GM21360 (cell line): ENCODE results near the gene CD38.
"Not testable (repeated sequence)": the region's sequence is repeated elsewhere in the genome, so short reads cannot be mapped to it uniquely, and the experiment has no call there.

Experiments used
- ATAC-seq: cut with Tn5 transposase; IDR thresholded peaks from one replicate; pipeline ENCODE4 v1.9.1; 2021; ENCODE audit warnings: mild to moderate bottlenecking, moderate library complexity; ENCODE audit not compliant: unreplicated experiment

The CD38 gene

DNA sequence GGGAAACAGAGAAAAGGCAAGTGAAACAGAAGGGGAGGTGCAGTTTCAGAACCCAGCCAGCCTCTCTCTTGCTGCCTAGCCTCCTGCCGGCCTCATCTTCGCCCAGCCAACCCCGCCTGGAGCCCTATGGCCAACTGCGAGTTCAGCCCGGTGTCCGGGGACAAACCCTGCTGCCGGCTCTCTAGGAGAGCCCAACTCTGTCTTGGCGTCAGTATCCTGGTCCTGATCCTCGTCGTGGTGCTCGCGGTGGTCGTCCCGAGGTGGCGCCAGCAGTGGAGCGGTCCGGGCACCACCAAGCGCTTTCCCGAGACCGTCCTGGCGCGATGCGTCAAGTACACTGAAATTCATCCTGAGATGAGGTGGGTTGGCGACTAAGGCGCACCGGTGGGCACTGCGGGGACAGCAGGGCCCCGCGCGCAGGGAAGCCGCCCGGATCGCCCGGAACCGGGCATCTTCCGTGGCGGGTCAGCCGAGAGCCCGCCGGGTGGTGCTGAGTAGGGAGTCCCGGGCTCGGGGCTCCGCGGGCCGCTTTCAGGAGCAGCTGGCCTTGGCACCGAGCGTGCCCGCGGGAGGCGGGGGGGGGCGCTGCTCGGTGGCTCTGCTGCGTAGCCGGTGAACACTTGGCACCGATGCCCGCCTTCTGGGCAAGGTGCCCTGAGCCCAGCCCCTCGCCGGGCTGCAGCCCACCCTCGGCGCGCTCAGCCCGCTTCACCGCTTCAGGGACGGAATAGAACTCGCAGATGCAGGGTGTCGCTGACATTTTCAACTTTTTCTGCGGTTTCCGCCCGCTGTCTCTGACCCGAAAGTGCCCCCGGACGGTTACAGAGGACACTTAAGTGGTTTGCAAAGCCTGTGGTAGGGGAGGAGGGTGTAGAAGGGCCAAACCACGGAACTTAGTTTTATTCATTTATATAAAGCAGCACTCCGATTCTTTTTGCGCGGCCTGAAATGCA, at the start of gene CD38:
TSS of gene CD38 (plus strand) at position 40 of the 953 bp plus-strand sequence. CDS start at position 127, 87 bp downstream.
- ATAC-seq, result peak; percentile 69

DNA sequence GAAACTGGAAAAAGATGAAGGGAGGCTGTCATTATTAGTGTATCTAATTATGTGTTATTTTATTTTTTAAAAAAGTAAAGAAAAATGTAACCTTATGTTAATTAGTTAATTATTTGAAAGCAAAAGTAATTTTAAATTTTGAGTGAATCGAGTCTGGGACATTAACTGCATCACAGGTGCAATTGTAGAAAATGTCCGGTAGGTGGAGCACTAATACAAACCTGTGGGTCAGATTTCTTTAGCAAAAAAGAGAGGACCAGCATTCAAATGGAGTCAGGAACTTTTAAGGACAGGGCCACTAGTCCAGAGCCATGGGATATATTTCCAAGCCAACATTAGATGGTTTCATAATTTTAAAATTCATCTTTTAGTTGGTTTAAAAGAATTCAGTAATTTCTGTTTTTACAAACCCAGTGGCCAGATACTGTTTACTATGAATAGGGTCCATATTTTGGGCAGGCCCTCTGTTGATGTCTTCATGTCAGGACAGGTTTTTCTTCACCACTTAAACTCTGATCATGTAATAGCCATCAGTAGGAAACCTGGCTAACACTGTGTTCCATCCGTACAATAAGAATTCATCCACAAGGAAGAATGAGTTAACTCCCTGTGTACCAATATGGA, 48.1 kb upstream of the CD38 start:
- ATAC-seq, result peak; percentile 60

DNA sequence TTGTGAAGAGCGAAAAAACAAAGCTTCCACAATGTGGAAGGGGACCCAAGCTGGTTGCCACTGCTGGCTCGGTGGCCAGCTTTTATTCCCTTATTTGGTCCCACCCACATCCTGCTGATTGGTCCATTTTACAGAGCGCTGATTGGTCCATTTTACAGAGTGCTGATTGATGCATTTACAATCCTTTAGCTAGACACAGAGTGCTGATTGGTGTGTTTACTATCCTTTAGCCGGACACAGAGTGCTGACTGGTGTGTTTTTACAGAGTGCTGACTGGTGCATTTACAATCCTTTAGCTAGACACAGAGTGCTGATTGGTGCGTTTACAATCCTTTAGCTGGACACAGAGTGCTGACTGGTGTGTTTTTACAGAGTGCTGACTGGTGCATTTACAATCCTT, 45.1 kb upstream of the CD38 start:
- not testable (repeated sequence) for ATAC-seq

DNA sequence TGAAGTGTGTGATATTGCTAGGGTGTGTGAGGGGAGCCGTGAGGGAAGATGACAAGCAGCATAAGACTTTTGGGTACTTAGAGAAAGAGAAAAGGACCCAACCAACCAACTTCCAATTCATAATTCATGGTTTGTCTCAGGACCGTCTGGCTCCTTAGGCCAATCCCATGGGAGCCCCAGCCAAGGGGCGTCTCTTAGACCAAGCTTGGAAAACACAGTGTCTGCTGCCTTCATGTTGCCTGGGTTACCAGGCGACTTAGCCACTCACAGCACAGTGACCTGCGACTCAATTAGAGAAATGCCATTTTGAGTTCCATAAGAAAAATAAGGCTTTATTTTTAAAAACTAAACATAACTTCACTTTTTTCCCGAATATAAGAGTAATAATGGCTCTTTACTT, 42.6 kb upstream of the CD38 start:
- ATAC-seq, result no peak

DNA sequence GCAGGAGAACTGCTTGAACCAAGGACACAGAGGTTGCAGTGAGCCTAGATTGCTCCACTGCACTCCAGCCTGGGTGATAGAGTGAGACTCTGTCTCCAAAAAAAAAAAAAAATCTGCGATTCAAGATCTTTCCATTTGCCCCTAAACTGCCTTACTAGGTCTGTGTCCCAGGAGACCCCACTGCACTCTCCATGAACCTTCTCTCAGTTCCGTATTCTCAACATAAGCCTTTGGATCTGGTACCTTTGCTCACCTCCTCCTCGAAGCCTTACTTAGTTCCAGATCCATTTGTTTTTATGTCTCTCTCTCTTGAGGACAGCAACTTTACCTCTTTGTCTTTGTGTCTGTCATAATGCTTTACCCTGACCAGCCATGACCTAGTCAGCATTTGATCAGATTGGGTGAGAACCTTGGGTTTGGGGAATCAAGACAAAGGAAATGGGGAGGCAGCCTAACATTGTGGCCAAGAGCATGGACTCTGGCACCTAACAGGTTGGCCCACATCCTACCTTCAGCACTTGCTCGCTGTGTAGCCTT, 41.5 kb upstream of the CD38 start:
- no peak for ATAC-seq

DNA sequence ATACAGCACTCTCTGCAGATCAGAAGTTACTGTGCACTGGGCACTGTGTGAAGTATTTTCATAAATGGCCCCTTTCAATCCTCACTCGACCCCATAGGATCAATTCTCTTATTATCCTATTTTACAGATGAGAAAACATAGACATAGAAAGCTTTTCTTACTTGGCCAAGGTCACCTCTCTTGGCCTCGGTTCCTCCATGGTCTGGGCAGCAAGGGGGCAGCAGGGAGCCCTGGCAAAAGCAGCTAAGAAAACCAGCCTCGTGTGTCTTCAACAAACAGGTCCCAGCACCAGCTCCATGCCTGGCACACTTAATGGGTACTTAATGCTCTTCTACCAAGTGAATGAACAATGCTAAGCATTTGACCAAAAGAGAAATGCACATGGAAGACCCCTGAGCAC, 40.9 kb upstream of the CD38 start:
- no peak for ATAC-seq

DNA sequence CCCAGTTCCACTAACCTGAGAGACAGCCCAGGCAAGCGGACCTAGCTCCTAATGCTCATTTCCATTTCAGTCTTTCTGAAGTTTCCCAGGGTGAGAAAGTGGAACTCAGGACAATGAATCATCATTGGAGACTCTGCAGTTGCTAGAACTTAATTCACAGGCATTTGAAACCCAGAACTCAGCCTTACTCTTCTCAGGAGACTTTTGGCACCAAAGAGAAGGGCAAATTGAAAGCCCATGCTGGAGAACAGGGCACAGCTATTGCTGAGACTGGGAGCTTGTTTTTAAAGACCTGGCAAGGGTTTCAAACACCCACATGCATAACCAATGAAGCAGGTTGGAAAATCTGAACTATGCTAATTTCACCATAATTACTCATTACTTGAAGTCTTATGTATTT, 39.3 kb upstream of the CD38 start:
- no peak for ATAC-seq

DNA sequence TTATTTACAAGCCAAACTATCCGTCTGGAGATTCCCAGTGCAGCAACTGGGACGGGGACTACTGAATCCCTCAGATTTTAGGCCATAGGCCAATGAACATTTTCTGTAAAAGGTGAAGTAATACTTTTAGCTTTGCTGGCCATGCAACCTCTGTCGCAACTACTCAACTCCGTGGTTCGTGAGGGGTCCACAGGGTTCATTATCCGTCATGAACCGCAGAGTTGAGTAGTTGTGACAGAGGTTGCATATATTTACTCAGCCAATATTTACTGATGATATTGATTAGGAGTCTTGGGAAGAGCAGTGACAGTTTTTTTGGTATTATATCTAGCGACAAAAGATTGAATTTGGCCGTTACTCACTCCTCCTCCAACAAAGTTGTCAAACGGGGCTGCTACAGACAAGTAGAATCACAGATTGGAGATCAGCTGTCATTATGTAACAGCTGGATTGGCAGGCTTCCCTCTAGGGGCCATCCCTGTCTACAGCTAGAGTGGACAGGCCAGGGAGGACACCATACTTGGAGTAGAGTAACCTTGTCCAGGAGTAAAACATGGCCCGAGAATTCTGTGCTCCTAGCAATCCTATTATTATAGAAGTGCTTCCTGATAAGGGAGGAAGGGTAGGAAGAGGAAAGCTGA, 37.2 kb upstream of the CD38 start:
- no peak for ATAC-seq

DNA sequence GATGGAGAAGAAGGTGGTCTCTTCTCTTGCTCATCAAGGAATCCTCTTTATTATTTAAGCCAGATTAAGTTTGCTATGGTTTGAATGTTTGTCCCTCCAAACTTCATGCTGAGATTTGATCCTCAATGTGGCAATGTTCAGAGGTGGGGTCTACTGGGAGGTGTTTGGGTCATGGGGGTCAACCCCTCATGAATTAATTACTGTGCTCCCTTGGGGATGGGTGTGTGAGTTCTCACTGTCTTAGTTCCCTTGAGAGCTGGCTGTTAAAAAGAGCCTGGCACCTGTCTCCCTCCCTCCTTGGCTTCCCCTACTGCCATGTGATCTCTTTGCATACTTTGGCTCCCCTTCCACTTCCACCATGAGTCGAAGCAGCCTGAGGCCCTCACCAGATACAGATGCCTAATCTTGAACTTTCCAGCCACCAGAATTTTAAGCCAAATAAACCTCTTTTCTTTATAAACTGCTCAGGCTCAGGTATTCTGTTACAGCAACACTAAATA, 36.0 kb upstream of the CD38 start:
- ATAC-seq, result no peak

DNA sequence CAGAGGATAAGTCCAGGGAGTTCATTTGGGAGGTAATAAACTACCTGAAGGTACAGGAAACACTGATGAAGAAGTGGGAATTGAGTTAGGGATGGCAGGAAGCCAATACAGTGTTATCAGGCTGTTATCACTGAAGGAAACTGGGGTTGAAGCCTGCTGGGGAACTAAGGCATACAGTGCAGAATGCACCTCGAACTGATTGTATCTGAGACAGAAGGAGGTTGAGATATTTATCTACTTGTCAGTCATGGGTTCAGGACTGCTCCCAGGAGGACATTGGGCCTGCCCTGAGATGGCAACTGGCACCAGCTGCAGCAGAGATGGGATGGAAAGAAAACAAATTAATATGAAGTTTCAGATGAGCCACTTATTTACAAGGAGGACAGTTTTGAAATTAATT, 35.5 kb upstream of the CD38 start:
- no peak for ATAC-seq

DNA sequence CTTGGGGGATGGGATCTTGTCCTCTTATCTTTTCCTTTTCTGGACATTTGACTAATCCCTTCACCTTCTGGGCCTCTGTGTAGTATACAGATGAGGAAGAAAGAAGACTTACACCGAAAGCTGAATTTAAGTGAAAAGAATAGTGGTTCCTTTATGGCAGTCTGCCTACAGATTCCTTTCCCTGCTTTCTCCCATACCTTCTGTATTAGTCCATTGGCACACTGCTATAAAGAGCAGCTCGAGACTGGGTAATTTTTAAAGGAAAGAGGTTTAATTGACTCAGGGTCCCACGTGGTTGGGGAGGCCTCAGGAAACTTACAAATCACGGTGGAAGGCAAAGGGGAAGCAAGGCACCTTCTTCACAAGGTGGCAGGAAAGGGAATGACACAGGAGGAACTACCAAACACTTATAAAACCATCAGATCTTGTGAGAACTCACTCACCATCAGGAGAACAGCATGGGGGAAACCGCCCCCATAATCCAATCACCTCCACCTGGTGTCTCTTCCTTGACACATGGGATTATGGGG, 34.0 kb upstream of the CD38 start:
- ATAC-seq, result no peak

DNA sequence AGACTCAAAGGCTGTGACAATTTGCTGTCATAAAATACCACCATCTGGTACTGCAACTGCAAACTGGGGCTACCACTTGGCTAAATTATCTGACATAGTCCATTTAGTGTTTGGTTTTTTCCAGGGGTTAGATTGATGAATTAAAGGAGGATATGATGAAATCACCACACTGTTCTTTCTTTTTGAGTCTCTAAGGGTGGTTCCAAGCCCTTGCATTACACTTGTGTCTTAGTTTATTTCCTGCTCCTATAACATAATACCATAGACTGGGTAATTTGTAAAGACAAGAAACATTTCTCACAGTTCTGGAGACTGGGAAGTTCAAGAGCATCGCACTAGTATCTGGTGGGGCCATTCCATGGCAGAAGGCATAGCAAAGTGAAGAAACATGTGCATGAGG, 32.0 kb upstream of the CD38 start:
- ATAC-seq, result no peak

DNA sequence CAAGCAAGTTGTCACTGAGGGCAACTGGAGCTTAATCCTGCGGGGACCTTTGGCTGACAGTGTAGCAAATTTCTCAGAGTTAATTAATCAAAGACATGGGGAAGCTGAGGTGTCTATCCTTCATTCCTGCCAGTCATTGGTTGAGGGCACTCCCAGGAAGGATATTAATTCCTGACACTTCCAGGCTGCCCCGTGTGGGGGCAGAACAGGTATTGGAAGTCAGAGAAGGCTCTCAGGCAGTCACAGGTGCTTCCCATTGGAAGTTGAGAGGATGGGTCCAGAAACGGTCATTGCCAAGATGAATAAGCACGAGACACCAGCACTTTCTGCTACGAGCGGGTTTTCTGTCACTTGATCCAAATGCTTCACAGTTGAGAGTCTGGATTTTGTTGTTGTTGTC, 29.1 kb upstream of the CD38 start:
- ATAC-seq, result no peak

DNA sequence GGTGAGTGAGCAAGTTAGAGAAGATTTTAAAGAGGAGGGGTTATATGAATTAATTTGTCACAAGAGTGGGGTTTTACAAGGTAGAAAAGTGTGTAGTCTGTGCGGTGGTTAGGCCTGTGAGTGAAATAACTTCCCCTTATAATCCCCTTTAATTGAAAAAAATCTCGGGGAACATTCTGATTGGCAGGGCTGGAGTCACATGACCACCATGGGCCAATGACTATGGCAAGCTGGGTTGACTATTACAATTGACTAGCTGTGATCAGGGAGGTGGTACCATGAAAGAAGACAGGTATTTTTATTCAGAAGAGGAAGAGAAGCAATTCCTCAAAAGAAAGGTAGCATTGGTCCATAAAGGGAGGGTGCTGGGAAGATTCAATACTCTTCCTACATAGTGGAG, 27.0 kb upstream of the CD38 start:
- no peak for ATAC-seq

DNA sequence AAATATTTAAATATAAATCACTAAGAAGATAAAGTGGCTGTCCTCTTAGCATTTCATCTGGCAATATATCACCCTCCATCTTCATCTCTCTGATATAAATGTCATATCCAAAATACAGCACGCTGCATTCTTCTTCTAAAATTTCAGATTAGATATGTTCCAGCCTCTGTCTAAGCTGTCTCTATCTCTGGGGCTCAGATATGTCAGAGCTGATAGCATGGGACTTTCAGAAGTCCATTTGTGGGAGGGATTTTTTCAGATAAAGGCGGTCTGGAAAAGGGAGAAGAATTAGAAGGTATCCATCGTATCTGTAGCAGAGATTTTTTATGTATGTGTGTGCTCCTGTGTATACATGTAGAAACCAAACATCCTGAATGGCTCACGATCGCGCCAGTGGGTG, 25.0 kb upstream of the CD38 start:
- ATAC-seq, result no peak

DNA sequence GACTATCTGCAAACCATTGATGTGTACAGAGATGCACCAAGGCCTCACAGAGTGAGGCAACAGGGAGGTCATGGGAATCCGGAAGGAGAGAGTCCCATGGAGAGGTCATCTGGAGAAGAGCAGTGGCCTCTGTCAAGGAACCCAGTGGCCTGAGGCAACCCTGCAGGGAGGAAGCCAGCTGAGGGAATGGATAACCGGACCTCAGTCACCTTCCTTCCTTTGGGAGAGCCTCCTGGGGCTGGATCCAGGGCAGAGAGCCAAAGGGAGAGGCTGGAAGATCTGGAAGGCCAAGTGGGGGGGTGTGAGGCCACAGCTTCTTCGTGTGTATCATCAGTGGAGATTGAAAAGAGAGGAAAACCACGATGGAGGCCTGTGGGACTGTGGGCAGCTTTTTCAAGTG, 24.3 kb upstream of the CD38 start:
- no peak for ATAC-seq

DNA sequence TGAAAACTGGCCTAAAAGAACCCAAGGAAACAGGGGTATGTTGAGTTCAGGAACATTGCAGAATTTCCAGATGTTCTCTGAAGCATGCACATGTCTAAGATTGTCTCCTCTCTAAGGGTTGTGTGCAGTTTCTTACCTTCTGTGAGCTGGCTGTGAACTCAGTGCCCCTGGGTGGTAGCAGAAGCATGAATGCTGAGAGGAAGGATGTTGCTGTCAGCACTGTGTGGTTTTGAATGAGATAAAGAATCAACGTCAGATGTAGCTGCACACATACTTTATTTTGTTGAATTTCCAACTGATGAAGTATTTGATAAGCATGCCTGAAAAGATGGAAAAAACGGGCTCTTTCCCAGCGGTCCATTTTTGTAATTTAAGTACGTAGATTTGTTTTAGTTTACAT, 23.8 kb upstream of the CD38 start:
- ATAC-seq, result no peak

DNA sequence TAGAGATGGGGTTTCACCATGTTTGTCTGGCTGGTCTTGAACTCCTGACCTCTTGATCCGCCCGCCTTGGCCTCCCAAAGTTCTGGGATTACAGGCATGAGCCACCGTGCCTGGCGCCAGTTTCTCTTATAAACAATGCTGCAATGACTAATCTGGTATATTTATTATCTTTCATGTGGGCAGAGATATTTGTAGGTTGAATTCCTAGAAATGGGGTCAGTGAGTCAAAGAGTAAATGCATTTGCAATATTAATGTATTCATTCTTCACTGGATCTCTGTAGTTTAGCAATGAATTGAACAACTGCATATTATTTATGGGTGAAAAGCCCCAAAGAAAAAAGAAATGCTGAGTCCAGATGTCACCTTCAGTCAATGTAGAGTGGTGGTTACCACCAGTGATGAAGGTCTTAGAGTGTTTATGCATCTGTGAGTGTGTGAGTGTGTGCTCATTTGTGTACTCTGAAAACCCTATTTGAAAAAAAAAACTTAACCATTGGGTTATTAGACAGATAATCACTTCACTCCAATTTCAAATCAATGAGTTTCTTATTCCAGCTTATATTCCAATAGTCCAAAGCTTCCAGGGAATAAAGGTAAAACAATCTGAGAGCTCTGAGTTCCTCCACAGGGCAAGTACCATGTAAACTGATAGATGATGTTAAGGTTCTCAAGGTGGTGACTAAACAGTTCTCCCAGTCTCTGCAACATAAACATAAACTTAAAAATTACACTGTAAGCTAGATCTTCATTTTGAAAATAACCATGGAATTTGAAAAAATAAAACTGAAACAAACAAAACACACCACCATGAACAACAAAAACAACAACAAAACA, 22.6 kb upstream of the CD38 start:
- ATAC-seq, result peak; percentile 20

DNA sequence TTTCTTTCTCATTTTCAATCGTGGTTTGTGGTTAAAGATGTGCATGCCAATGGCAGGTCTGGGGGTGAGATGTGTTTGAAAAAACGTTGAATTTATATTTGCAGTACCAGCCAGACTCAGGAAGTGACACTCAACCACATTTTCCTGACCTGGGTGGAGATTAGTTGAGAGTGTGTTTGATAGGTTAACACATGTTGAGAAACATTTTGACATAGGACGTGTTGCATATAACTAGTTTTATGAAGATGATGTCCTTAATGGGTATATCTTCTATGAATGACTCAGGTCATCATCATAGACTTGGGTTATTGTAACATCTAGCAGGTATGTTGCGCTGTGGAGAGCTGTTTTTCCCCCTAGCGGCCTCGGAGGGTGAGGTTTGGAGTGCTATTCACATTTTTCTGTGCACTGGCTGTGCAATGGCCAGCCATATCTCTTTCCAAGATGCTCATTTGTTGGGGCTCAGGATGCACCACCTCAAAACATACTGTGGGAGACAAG, 21.7 kb upstream of the CD38 start:
- ATAC-seq, result peak; percentile 83

DNA sequence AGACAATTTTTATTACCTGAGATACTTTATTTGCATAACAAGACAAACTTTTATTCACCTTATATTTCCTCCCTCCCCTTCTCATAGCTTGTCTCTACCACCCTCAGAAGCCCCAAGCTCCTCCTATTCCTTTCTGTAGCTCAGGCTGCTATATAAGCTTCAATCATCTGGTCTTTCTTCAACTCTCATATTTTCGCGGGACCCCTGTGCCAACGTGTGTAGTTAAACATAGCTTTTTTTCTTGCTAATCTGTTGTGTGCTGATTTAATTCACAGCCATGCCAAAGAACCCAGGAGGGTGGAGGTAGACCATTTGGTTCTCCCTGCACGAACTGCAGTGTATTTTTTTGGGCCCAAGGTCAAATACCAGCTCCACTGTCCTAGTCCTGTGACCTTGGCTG, 21.1 kb upstream of the CD38 start:
- no peak for ATAC-seq
